Left kidney (tissue), 8 donors: Measurements from ENCODE around the gene TEX13D. TPM values are rescaled to one million over a fixed set of nuclear protein-coding genes. Genes with fewer than 3 reads are reported as not detected.
"Not testable (repeated sequence)": the region's sequence is repeated elsewhere in the genome, so short reads cannot be mapped to it uniquely, and the experiment has no call there.

Experiments used
- DNase-seq: peaks from one replicate; pipeline ENCODE4 v3.0.0-alpha.2; 2013
- long read RNA-seq, 8 donors: transcript quantifications; one replicate each; lab custom pipeline, GENCODE V29; 2026
- polyA plus RNA-seq: library from polyadenylated mRNA; unstranded; fragments of 120-200 nt; gene quantifications from one replicate; pipeline ENCODE4 v1.2.1, GENCODE V29; 2013; ENCODE audit not compliant: insufficient read length

Gene TEX13D
- not detected for polyA plus RNA-seq
- long read RNA-seq, donor 1, result 0 reads
- long read RNA-seq, donor 2, partial matches to known transcripts, result 52 of 52 reads
- long read RNA-seq, donor 2, other reads (novel, unspliced or antisense), result 0 of 52 reads
- long read RNA-seq, donor 3, result 0 reads
- long read RNA-seq, donor 4, result 0 reads
- long read RNA-seq, donor 5, result 0 reads
- long read RNA-seq, donor 6, partial matches to known transcripts, result 56 of 56 reads
- long read RNA-seq, donor 6, other reads (novel, unspliced or antisense), result 0 of 56 reads
- long read RNA-seq, donor 7, result 0 reads
- long read RNA-seq, donor 8, result 0 reads

DNA sequence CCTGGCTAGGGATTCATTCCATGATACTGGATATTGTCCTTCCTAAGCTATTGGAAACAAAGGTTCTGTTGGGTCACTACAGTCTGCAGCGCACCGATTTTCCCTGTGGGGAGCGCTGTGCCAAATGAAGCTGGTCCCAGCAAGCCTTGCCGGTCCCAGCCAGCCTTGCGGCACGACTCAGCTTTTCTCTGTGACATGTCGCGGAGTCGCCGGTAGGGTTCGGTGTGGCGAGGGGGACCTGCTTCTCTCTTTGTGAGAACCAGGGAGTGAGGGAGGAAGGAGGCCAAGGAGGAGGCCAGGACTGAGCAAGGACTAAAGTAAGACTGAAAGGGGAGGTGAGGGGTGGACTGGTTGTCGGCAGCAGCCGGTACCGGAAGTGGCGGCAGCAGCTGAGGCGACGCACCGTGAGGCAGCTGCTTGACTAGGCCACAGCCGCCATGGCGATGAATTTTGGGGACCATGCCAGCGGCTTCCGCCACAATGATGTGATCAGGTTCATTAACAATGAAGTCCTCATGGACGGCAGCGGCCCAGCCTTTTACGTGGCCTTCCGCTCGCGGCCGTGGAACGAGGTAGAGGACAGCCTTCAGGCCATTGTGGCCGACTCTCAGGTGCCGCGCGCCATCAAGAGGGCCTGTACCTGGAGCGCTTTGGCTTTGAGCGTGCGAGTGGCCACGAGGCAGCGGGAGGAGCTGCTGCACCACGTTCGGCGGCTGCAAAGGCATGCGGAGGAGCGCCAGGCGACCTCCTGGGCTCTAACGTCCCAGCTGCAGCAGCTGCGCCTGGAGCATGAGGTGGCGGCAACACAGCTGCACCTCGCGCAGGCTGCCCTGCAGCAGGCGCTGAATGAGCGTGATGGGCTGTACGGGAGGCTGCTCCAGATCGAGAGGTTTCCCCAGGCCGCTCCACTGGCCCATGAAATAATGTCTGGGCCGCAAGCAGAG, at the start of gene TEX13D:
TEX13D (plus strand) TSS at position 180 of the 944 bp plus-strand sequence; CDS start at position 438, 258 bp downstream.
- DNase-seq, result no peak

DNA sequence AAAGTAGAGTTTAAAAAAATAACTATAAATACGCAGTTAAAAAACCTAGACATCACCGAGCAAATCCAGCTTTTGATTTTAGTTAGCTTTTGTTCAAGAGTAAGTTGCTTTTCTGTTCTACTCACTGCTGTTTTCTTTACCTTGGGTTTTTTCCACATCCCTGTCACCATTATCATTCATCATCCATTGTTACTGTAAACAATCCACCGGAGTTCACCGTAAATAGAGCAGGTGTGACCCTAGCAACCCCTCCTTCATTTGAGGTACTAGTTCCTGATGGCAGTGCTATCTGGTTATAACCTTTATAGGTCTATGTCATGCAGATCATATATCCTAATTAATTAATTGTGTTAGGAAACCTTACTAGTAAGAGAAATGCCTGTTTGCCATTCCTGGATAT, 43.0 kb upstream of the TEX13D start:
- DNase-seq, result peak; percentile 20

DNA sequence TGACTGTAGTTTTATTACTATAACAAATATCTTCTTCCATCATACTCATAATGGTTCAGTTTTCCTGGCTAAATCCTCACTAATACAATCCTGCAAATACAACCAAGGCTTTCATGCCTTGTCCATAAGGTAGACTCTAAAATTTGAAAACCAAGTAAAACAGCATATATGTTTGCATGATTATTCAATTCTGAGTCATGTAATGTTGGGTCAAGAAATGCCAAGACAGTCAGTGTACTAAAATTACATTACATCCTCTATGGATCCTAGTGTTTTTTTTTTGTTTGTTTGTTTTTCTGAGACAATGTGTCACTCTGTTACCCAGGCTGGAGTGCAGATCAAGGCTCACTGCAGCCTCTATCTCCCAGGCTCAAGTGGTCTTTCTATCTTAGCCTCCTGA, 38.6 kb upstream of the TEX13D start:
- no peak for DNase-seq

DNA sequence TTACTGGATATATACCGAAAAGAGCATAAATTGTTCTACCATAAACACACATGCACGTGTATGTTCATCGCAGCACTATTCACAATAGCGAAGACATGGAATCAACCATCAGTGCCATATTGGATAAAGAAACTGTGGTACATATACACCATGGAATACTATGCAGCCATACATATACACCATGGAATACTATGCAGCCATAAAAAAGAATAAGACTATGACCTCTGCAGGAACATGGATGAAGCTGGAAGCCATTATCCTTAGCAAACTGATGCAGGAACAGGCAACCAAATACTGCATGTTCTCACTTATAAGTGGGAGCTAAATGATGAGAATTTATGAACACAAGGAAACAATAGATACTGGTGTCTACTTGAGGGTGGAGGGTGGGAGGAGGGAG, 33.1 kb upstream of the TEX13D start:
- not testable (repeated sequence) for DNase-seq

DNA sequence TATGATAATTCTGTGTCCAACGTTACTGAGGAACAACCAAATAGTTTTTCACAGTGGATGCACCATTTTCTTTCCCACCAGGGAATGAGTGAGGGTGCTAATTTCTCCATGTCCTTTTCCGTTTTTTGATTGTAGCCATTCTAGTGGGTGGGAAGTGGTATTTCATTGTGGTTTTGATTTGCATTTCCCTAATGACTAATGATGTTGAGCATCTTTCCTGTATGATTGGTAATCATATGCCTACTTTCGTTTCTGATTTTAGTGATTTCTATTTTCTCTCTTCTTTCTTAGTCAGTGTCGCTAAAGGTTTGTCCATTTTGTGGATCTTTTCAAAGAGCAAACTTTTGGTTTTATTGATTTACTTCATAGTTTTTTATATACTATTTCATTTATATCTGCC, 32.1 kb upstream of the TEX13D start:
- no peak for DNase-seq

DNA sequence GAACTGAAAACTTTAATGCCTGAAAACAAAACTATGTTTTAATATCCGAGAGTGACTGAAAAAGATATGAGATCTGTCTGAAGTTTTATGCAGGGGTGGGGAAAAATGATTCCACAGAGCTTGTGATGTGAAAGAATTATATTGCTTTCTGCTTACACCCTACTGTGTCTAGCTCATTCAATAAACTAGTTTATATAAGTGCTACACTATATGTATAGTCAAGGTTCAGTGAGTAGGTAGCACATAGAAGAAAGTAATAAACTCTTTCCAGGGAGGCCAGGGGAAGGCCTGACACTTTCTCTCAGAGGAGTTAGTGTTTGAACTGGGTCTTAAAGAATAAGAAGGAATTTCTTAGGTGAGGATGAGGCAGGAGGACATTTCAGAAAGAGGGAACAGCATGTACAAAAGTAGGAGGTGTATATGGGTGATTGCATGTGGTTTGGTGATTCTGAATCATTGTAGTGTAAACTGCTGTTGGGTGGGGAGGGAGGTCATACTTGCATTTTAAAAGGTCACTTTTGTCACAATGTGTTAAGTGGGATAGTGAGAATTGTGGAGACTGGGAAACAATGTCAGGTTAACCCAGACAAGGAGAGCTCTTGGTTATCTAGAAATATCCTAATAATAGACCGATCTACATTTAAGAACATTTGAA, 25.1 kb upstream of the TEX13D start:
- DNase-seq, result peak; percentile 18

DNA sequence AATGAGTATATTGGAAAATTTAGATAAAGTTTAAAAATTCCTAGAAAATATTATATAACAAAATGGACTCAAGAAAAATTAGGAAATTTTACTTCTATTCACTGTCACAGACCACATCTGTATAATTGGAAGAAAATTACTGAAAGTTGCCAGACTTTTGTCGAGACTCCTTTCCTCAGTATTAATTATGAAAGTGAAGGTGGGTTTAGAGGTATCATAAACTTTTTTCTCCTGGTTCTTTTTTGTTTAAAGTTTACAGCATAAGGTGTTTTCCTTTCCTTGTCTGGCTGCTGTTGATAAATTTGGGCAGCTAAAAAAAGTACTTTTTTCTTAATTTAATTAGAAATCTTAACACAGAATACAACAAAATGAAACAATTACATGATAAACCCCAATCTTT, 6.7 kb upstream of the TEX13D start:
- no peak for DNase-seq

DNA sequence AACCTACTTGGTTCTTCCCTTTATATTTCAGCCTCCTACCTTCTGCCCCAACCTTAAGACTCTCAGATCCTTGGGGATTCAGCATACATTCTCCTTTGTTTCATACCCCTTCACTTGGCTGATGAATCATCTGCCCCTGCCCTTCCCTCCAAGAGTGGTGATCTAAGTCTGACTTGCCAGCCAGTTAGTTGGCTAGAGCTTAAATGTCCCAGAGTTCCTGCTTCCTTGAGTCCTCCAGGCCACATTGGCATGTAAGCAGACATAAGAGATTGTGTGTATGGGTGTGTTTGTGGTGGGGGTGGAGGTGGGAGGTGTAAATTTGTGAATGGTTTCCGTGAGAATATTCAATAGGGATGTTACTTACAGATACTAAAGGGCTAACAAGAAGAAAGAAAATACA, 3.7 kb upstream of the TEX13D start:
- no peak for DNase-seq

DNA sequence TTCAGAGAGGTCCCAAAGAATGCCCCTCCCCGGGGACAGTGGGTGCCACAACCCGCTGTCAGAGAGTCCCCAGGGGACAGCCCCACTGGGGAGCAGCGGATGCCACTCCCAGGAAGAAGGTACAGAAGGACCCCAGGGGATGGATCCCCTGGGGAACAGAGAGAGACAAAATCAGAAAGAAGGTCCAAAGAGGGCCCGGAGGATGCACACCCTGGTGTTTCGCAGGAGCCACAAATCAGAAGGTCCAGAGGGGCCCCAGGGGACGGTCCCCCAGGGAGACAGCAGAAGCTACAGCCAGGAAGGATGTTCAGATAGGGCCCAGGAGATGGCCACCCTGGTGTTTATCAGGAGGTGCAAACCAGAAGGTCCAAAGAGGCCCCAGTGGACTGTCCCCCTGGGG, 1.4 kb downstream of the TEX13D start:
- no peak for DNase-seq

DNA sequence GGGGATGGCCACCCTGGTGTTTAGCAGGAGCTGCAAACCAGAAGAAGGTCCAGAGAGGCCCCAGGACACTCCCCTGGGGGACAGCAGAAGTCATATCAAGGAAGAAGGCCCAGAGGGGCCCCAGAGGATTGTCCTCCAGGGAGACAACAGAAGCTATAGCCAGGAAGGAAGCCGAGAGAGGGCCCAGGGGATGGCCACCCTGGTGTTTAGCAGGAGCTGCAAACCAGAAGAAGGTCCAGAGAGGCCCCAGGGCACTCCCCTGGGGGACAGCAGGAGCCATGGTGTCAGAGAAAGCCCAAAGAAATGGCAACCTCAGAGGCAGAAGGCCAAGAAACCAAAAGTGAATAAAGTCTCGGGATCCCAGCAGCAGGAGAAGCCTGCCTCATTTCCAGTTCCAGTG, 2.1 kb downstream of the TEX13D start:
- DNase-seq, result not testable (repeated sequence)

DNA sequence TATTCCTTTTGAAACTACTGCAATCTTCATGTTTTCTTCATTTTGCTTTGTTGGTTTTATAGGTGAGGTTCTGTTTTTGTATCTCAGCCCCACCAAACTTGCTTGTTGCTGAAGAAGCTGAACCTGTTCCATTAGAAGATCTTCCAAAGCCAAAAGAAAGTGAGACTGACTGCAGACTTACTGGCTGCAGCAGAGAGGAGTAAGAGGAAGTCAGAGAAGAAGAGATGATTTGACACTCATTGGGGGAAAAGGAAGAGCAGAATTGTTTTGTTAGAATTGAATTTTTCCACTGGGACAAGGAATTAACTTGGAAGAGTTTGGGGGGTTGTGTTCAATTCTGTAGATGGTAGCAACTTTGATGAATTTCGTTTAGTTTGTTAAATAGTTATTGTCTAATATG, 3.1 kb downstream of the TEX13D start:
- DNase-seq, result no peak

DNA sequence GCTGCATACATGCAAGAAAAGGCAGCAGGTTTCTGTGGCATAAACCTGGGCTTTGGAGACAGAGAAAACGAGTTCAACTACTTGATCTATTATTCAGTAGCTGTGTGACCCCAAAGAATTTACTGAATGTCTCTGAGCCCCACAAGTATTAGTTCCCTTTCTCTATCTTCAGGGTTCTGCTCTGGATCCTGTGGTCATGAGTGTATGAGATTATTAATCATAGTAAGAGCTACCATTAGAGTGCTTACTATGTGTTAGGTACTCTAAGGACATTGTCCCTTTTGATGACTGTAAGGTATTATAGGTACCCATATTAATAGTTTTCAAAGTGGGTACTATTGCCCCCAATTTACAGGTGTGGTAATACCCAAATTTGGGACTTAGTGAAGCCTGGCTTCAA, 5.5 kb downstream of the TEX13D start:
- no peak for DNase-seq

DNA sequence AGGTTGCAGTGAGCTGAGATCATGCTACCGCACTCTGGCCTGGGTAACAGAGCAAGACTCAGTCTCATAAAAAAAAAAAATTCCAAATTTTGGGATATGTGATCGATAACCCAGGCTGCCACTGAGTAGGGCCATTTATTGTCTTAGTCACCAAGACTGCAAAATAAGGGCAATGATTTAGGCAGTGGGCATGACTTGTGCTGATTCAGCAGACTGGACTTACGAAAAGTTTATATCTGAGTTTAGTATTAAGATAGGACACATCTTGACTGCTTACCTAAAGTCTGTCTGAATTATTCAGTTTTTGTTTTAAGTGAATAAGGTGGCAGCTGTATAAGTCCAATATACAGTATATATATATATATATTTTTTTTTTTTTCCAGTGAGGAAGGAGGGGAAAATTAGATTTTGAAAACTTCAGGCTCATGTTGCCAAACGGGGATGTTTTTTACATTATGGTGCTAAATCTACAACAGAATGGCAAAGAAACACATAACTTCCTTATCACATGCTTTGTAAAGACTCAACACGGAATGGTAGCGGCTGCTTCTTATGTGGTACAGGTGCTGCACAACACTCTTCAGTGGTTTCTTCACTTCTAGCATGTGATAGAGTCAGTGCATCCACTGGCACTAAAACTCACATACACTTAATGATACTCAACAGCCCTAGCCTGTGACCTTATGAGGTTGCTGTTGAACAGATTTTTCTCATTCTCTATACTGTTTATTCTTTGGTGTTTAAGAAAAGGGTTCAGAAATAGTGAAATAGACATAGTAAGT, 6.5 kb downstream of the TEX13D start:
- no peak for DNase-seq

DNA sequence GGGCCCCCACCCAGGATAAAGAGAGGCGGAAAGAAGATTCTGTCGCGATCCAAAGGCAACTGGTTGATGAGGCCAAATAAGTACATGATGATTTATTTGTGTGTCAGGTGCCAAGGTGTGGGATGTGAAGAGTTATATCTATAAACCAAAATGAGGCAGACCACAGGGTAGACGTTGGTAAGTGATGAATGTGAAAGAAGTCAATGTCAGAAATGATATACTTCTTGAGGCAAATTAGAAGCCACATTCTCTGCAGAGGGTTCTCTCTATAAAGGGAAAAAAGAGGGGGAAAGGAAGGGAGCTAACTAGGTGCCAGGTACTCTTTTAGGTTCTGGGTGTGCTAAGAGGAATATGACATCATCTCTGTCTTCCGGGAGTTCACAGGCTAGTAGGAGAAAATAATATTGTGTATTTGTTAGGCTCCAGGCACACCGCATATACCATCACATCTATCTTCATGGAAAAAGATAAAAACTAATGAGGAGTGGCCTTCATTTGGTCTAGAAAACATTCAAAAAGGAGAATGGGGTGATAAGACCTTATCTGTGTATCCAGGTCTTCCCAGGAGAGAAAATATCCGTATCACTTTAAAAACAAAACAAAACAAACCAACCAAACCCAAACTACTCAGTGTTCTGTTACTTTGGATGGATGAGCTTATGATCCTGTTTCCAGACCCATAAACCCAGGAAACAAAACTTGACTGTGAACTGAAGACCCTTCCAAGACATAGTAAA, 9.1 kb downstream of the TEX13D start:
- DNase-seq, result no peak

DNA sequence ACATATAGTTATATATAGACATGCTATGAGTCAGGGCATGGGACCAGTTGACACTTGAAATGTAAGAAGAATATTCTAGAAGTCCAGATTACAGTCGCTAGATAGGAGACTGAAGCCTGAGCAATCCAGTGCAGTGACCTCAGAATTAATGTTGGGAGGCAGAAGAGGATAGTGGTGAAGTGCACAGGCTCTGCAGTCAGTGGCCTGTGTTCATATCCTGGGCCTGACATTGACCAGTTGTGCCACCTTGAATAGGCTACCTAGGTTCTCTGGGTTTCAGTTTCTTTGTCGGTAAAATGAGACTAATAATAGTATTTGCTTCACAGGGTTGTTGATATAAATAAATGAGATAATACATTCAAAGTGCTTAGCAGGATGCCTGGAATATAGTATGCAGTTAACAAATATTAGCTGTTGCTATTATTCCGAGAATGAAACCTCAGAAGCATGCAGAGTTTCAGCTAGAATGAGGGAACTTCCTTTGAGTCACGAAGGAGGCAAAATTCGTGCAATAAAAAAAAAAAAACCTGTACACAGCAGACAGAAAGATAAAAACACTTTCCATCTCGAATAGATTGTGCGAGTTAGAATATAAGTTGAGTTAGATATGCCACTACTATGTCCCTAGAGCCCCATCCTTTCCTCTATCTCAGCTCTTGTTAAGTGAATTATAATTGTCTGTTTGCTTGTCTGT, 9.9 kb downstream of the TEX13D start:
- DNase-seq, result no peak

DNA sequence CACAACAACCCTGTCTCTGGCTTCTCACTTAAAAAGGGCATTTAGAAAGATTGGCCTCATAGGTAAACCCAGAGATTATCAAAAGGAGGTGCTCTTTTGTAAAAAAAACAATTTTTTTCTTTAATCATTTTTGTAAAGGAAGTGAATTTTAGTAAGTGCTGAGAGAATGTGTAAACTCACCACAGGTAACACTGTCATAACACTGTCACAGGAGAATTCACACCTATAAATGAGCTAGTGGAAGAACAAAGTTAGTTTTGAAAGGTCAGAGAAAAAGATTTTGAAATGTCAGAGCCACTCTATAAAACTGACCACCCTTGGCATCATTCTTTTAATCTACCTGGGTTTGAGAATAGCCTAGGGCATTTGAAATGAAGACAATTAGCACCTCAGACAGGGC, 10.6 kb downstream of the TEX13D start:
- DNase-seq, result no peak

DNA sequence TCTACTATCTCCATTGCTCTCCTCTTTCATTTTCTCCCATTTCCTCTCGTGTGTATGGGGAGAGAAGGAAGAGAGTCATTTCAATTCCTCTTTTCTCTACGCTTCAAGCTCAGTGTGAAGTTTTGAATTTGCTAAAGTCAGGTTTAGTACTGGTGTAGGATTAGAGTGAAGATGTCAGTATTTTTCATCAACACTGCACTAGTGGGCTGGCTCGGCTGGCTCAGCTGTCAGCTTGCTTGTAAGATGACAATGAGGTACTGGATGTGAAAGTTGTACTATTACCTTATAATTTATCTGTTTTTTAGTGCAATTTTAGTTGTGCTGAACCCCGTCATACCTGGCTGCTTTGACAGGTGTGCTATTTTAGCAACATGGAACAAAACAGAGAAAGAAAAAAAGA, 11.8 kb downstream of the TEX13D start:
- DNase-seq, result no peak

DNA sequence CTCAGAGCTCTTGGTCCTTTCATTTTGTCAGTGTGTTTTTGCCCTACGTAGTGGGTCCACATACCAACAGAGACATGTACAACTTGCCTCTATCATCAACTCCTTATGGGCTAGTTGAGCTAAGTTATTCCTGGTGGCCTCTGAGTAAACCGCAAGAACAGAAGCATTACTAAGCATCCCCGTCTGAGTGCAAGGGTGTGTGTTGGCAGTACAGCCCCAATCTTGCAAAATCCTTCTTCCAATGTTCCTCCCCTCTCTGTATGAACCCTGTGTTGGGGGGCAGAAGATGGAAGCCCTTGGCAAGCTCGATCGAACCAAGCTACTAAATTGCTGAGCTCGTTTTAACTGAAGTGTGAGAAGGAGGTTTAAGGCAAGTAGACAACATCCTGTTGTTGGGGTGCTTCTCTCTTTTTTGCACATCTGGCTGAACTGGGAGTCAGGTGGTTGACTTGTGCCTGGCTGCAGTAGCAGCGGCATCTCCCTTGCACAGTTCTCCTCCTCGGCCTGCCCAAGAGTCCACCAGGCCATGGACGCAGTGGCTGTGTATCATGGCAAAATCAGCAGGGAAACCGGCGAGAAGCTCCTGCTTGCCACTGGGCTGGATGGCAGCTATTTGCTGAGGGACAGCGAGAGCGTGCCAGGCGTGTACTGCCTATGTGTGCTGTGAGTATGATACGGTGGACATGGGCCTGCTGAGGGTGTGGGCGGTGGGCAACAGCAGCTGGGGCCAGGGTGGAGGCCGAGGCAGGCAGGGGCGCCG, 13.8 kb downstream of the TEX13D start, which contains the start of gene SH2D1A:
SH2D1A (plus strand) TSS at position 447 of the 760 bp plus-strand sequence; CDS start at position 527, 80 bp downstream.
- DNase-seq, result no peak

DNA sequence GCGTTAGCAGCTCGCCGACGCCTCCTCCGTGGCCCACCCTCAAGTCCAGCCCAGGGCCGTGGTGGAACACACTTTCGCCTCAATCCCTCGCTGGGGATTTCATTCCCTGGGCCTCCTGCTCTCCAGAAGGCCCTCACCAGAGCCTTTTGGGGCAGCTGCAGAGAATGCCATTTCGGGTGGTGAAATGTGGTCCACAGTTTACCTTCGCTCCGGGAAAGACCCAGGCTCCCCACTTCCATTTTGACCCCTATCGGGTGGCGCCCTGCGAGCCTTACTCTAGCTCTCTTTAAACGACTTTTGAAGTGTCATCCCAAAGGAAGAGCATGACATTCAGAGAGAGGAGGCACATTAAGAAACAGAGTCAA, 14.4 kb downstream of the TEX13D start:
- no peak for DNase-seq

DNA sequence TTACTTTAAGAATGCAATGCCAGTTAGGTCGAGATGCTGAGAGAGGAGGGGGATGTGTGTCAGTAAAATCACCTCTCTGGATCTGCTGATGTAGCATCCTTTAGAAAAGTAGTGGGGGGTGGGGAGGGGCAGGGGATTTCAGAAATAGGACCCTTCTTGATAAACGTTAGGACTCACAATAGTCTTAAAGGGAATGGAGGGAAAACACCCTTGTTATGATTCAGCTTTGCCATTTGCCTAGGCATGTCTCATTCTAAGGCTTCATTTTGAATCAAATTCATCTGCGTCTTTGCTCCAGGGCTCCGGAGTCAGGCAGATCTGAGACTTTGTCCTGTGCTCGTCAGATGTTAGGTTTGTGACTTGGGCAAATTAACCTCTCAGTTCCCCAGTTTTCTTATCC, 14.8 kb downstream of the TEX13D start:
- no peak for DNase-seq
